Keratinocyte (primary cell): ENCODE results near the gene CACNA1C.

Experiments
- EZH2 ChIP-seq: IDR thresholded peaks from one replicate; pipeline ENCODE4 v1.6.1; 2012; ENCODE audit warnings: inconsistent platforms, mild to moderate bottlenecking, low read length, moderate library complexity
- TF ChIP-seq, protein P1 (sequence below), 3 experiments: IDR thresholded peaks in 1 of 3; conservative IDR thresholded peaks in 1 of 3; optimal IDR thresholded peaks in 1 of 3; 2 replicates in 2 of 3; 3 replicates in 1 of 3; pipeline versions ENCODE3 to v1.5.1; 2011; ENCODE audit warnings: low read length in 3 of 3, mild to moderate bottlenecking in 3 of 3, moderate library complexity in 2 of 3, control low read depth in 1 of 3, inconsistent platforms in 1 of 3; ENCODE audit not compliant: insufficient read depth in 2 of 3; ENCODE audit errors: extremely low read depth in 1 of 3

DNA sequence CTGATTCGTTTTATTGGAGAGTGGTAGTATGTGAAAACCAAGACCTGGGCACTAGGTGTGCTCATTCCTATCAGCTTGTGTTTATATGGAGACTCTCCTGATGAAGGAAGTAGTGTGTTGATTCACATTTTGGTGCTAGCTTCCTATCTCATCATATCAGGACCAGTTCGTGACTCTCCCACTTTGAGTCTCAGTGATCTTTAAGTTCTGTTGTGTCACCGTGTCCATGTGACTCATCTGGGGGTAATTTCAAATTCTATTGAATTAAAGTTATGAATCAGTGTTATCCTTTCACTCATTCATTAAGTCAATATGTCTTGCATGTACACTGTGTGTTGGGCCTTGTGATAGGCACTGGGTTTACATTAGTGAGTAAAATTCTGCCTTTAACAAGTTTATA is 180.2 kb downstream of the CACNA1C start:
- TF ChIP-seq, protein P1, sequence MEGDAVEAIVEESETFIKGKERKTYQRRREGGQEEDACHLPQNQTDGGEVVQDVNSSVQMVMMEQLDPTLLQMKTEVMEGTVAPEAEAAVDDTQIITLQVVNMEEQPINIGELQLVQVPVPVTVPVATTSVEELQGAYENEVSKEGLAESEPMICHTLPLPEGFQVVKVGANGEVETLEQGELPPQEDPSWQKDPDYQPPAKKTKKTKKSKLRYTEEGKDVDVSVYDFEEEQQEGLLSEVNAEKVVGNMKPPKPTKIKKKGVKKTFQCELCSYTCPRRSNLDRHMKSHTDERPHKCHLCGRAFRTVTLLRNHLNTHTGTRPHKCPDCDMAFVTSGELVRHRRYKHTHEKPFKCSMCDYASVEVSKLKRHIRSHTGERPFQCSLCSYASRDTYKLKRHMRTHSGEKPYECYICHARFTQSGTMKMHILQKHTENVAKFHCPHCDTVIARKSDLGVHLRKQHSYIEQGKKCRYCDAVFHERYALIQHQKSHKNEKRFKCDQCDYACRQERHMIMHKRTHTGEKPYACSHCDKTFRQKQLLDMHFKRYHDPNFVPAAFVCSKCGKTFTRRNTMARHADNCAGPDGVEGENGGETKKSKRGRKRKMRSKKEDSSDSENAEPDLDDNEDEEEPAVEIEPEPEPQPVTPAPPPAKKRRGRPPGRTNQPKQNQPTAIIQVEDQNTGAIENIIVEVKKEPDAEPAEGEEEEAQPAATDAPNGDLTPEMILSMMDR (optimal IDR thresholded peaks at IDR 0.05 in 1 of 3, IDR thresholded peaks at IDR 0.05 in 1 of 3, conservative IDR thresholded peaks at IDR 0.05 in 1 of 3; ENCODE audit: extremely low read depth in 1 of 3, insufficient read depth in 2 of 3, low read length in 3 of 3): no peak
- no peak for TF ChIP-seq EZH2
